ENCODE measurements around the gene ZNF492.

- TF ChIP-seq CTCF (IDR thresholded peaks at IDR 0.05) = no peak
- no peak for TF ChIP-seq EZH2 (IDR thresholded peaks at IDR 0.05)
- TF ChIP-seq EZH2phosphoT487 (IDR thresholded peaks at IDR 0.05) = no peak
These were observed 25.7 kb upstream of the ZNF492 start for GRCh38 chr19:22608441-22608840.
